GM12878 (cell line): ENCODE data around the gene SQOR. TPM values are rescaled to one million over a fixed set of nuclear protein-coding genes. Genes with fewer than 3 reads are reported as not detected.
A peak's percentile ranks its signal among the peaks of the same experiment; 100 is the strongest.

Experiments
- ATAC-seq: fragments of 200-7000 bp; cut with Tn5 transposase; 3 replicates; pipeline ENCODE4 v1.9.1; 2020; ENCODE audit warnings: mild to moderate bottlenecking, moderate library complexity
- BruUV-seq: library from RNA; stranded (reverse); fragments of 400-500 nt; replicated peaks from 2 replicates; lab custom pipeline; 2021; lab: Mats Ljungman, UMichigan
- CTCF ChIA-PET: fragments of 300-600 bp; sonication (Branson Sonifier 250); formaldehyde crosslinking; extraction: SDS; loops from one replicate; lab custom pipeline; 2021; ENCODE audit warnings: inconsistent platforms; lab: Yijun Ruan, JAX
- POLR2A ChIA-PET: fragments of 350-600 bp; formaldehyde crosslinking; extraction: SDS; loops from one replicate; lab custom pipeline; 2021; ENCODE audit warnings: inconsistent platforms; lab: Charles Lee
- RAD21 ChIA-PET: fragments of 300-600 bp; sonication (Branson Sonifier 250); formaldehyde crosslinking; loops from one replicate; lab custom pipeline; 2023; ENCODE audit warnings: antibody characterized with exemption; ENCODE audit not compliant: unreplicated experiment; lab: Charles Lee
- SMC1A ChIA-PET: fragments of 300-600 bp; sonication (Branson Sonifier 250); formaldehyde crosslinking; loops from one replicate; lab custom pipeline; 2023; ENCODE audit not compliant: unreplicated experiment, uncharacterized antibody; lab: Charles Lee
- DNase-seq: peaks from one replicate; pipeline ENCODE4 v3.0.0-alpha.2; 2011; ENCODE audit warnings: low read depth, low spot score
- FAIRE-seq: peaks from 3 replicates; lab custom pipeline; 2011; peaks lifted over from hg19 to GRCh38; lab: Jason Lieb, UNC
- H2AFZ ChIP-seq: 2 replicates; pipeline ENCODE4 v1.6.0; 2011; ENCODE audit warnings: low read depth, low read length, control low read depth; ENCODE audit not compliant: control insufficient read depth
- H3K27ac ChIP-seq: 2 replicates; pipeline ENCODE4 v1.5.1; 2011; ENCODE audit warnings: control low read depth; ENCODE audit not compliant: control insufficient read depth, insufficient read depth
- H3K27me3 ChIP-seq, 2 experiments: replicated peaks in 1 of 2; 2 replicates each; pipeline versions ENCODE4 v1.6.0 to v1.6.1; 2011; ENCODE audit warnings: low read length in 1 of 2; ENCODE audit not compliant: control insufficient read depth in 2 of 2, insufficient read depth in 2 of 2
- H3K36me3 ChIP-seq, 2 experiments: 2 replicates each; pipeline ENCODE4 v1.5.1; 2011; ENCODE audit warnings: low read length in 1 of 2; ENCODE audit not compliant: control insufficient read depth in 2 of 2, insufficient read depth in 2 of 2
- H3K4me1 ChIP-seq: 2 replicates; pipeline ENCODE4 v1.6.1; 2011; ENCODE audit warnings: mild to moderate bottlenecking, low read length, moderate library complexity, mixed read lengths; ENCODE audit not compliant: control insufficient read depth, insufficient read depth
- H3K4me2 ChIP-seq: 2 replicates; pipeline ENCODE4 v1.6.0; 2011; ENCODE audit warnings: control low read depth; ENCODE audit not compliant: control insufficient read depth, insufficient read depth
- H3K4me3 ChIP-seq: fragments of 200-600 bp; sonication (generic); 2 replicates; pipeline ENCODE4 v1.5.1; 2016
- H3K79me2 ChIP-seq: 2 replicates; pipeline ENCODE4 v1.6.0; 2011; ENCODE audit warnings: low read length; ENCODE audit not compliant: control insufficient read depth, insufficient read depth
- H3K9ac ChIP-seq: 2 replicates; pipeline ENCODE4 v1.8.0; 2011; ENCODE audit warnings: low read length, control low read depth, mixed read lengths; ENCODE audit not compliant: control insufficient read depth, insufficient read depth
- H3K9me3 ChIP-seq: replicated peaks from 3 replicates; pipeline ENCODE4 v1.5.1; 2011; ENCODE audit warnings: mild to moderate bottlenecking, low read length; ENCODE audit not compliant: control insufficient read depth, insufficient read depth
- H4K20me1 ChIP-seq: 2 replicates; pipeline ENCODE4 v1.6.0; 2011; ENCODE audit not compliant: control insufficient read depth, insufficient read depth
- ATF7 ChIP-seq: fragments of 450-650 bp; IDR thresholded peaks from 2 replicates; pipeline ENCODE4 v1.6.1; 2016; ENCODE audit warnings: low read depth, mild to moderate bottlenecking
- BACH1 ChIP-seq: fragments of 450-650 bp; IDR thresholded peaks from 2 replicates; pipeline ENCODE4 v1.6.1; 2017; ENCODE audit warnings: mild to moderate bottlenecking, borderline replicate concordance
- CTCF ChIP-seq, 3 experiments: IDR thresholded peaks in 2 of 3; conservative IDR thresholded peaks in 1 of 3; 2 replicates each; pipeline ENCODE4 v1.5.1; 2011; ENCODE audit warnings: low read depth in 3 of 3, low read length in 3 of 3, mild to moderate bottlenecking in 3 of 3, control low read depth in 2 of 3, moderate library complexity in 2 of 3, inconsistent platforms in 1 of 3, mixed read lengths in 1 of 3; ENCODE audit not compliant: control insufficient read depth in 2 of 3, insufficient read depth in 1 of 3; ENCODE audit errors: extremely low read depth in 1 of 3
- DPF2 ChIP-seq: fragments of 450-650 bp; IDR thresholded peaks from 2 replicates; pipeline ENCODE4 v1.6.1; 2017; ENCODE audit warnings: mild to moderate bottlenecking
- FOS ChIP-seq: IDR thresholded peaks from 3 replicates; pipeline ENCODE4 v1.6.1; 2011; ENCODE audit warnings: borderline replicate concordance; ENCODE audit not compliant: insufficient read length; ENCODE audit errors: extremely low read depth
- MLLT1 ChIP-seq: fragments of 450-650 bp; IDR thresholded peaks from 2 replicates; pipeline ENCODE4 v1.6.1; 2016; ENCODE audit warnings: mild to moderate bottlenecking
- MTA2 ChIP-seq: fragments of 450-650 bp; IDR thresholded peaks from 2 replicates; pipeline ENCODE4 v1.6.1; 2016; ENCODE audit warnings: low read depth, mild to moderate bottlenecking, moderate library complexity
- NFIC ChIP-seq: IDR thresholded peaks from 2 replicates; pipeline ENCODE4 v1.6.1; 2012; ENCODE audit warnings: low read depth, mild to moderate bottlenecking, inconsistent platforms, low read length, moderate library complexity
- NR2C1 ChIP-seq: fragments of 450-650 bp; IDR thresholded peaks from 2 replicates; pipeline ENCODE4 v1.6.1; 2017; ENCODE audit warnings: antibody characterized with exemption, mild to moderate bottlenecking, moderate library complexity
- RAD21 ChIP-seq: IDR thresholded peaks from 2 replicates; pipeline ENCODE4 v1.6.1; 2011; ENCODE audit warnings: mild to moderate bottlenecking, low read depth, low read length, moderate library complexity; ENCODE audit not compliant: insufficient read depth
- SPI1 ChIP-seq: IDR thresholded peaks from 2 replicates; pipeline ENCODE4 v1.6.1; 2011; ENCODE audit warnings: low read depth, mild to moderate bottlenecking, low read length, moderate library complexity, borderline replicate concordance; ENCODE audit not compliant: insufficient read depth
- WGBS: methylation state at CpG from one replicate; pipeline ENCODE4 v1.1.6; 2016; ENCODE audit warnings: low lambda C conversion rate; ENCODE audit not compliant: insufficient replicate concordance, insufficient coverage; ENCODE audit errors: missing lambda C conversion rate; 5-methylcytosine and 5-hydroxymethylcytosine counted together
- in situ Hi-C: fragments of 300-500 bp; cut with MboI; formaldehyde crosslinking; loops from 9 replicates; pipeline ENCODE4 v1.14.3; 2018; ENCODE audit warnings: mixed read lengths
- intact Hi-C: fragments of 100-400 bp; cut with micrococcal nuclease; formaldehyde crosslinking; loops from one replicate; pipeline ENCODE4 v1.14.2; 2022; ENCODE audit not compliant: unreplicated experiment
- polyA plus RNA-seq, 11 experiments: library from polyadenylated mRNA; depleted of rRNA in 4 of 11; unstranded in 6 of 11; stranded (reverse) in 5 of 11; fragments of >200 nt; fragmentation: Nextera tagmentation in 4 of 11; fragmentation: Illumina TruSeq in 1 of 11; extraction: Ambion mirVana in 4 of 11; extraction: Trizol in 1 of 11; gene quantifications; 1 replicate in 1 of 11; 2 replicates in 10 of 11; pipeline versions ENCODE4 v1.2.1 to v1.2.3, GENCODE V29; 2011 to 2016; ENCODE audit warnings: inconsistent platforms in 2 of 11, missing spikeins in 2 of 11, low read depth in 1 of 11
- total RNA-seq, 4 experiments: library from RNA; depleted of rRNA in 3 of 4; stranded (reverse); fragments of >200 nt in 3 of 4; fragmentation: Illumina TruSeq in 1 of 4; extraction: Trizol in 1 of 4; gene quantifications; 2 replicates each; pipeline versions ENCODE4 v1.2.1 to v1.2.3, GENCODE V29; 2013 to 2021
- TF ChIP-seq, protein P1 (sequence below): fragments of 450-650 bp; IDR thresholded peaks from 2 replicates; pipeline ENCODE4 v1.6.1; 2014; ENCODE audit warnings: mild to moderate bottlenecking

The SQOR gene
- total and polyA plus RNA-seq, 10 of the 15 experiments (the other 5 are each of a cell fraction or from before 2014, with no cell fraction given), result 14.5 to 74.7 (median 44.2) TPM

- in situ Hi-C loops (no loop called here), intact Hi-C loops (no loop called here)
- no peak overlapping the region for H3K9ac ChIP-seq
- H4K20me1 ChIP-seq, result no peaks in the 10 kb centered on the region
- ChIA-PET POLR2A (no interaction called here), RAD21 (interaction anchor here (0.6 to 1.5 kb wide), 3 partner anchors 10 to 80 kb away, joined by 3 to 6 read pairs (median 3); no protein-coding TSS in a partner anchor), SMC1A (interaction anchor here (0.7 to 2.2 kb wide), 2 partner anchors 10 to 184 kb away, joined by 3 to 6 read pairs; no protein-coding TSS in a partner anchor), CTCF (interaction anchor here (0.5 to 2.1 kb wide), 11 partner anchors 10 to 1307 kb away, joined by 3 to 20 read pairs (median 4); no protein-coding TSS in a partner anchor)
- no peak for FAIRE-seq
- peak; percentile 62 for ATAC-seq
- TF ChIP-seq CTCF (IDR thresholded peaks at IDR 0.05 in 2 of 3, conservative IDR thresholded peaks at IDR 0.05 in 1 of 3; ENCODE audit: control insufficient read depth in 2 of 3, extremely low read depth in 1 of 3, insufficient read depth in 1 of 3, low read depth in 3 of 3, low read length in 3 of 3), result peak; percentile 26 to 38 (median 27); a peak in 5 of 6 replicates
- TF ChIP-seq NFIC, result no peak
- TF ChIP-seq, protein P1, sequence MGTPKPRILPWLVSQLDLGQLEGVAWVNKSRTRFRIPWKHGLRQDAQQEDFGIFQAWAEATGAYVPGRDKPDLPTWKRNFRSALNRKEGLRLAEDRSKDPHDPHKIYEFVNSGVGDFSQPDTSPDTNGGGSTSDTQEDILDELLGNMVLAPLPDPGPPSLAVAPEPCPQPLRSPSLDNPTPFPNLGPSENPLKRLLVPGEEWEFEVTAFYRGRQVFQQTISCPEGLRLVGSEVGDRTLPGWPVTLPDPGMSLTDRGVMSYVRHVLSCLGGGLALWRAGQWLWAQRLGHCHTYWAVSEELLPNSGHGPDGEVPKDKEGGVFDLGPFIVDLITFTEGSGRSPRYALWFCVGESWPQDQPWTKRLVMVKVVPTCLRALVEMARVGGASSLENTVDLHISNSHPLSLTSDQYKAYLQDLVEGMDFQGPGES, result no peak
- TF ChIP-seq MTA2, result no peak
- TF ChIP-seq NR2C1, result no peak
- TF ChIP-seq MLLT1, result no peak
- TF ChIP-seq FOS, result no peak
- no peak for TF ChIP-seq ATF7
- no peak for TF ChIP-seq DPF2
- TF ChIP-seq RAD21, result 0 out of 2 replicates have a peak, but pooled peaks have one; percentile 23
- TF ChIP-seq SPI1, result 0 out of 2 replicates have a peak, but pooled peaks have one; percentile 17
- no peak for TF ChIP-seq BACH1
- no TSS peak for BruUV-seq
- WGBS, result 0% methylated on average over 1 of the region's 1 CpG
- no peak overlapping the region for H2AFZ ChIP-seq
- no peaks in the 10 kb centered on the region for H3K27me3 ChIP-seq
- H3K4me2 ChIP-seq, result no peak overlapping the region
- no peaks in the 10 kb centered on the region for H3K9me3 ChIP-seq
- H3K27ac ChIP-seq, result no peak overlapping the region
- no peak overlapping the region for H3K4me3 ChIP-seq
- DNase-seq, result no peak
- no peaks in the 10 kb centered on the region for H3K79me2 ChIP-seq
- no peaks in the 10 kb centered on the region for H3K4me1 ChIP-seq
- no peaks in the 10 kb centered on the region for H3K36me3 ChIP-seq
These were observed 80.7 kb downstream of the SQOR start for GRCh38 chr15:45715528-45715927.
